Measurements from ENCODE around the gene OR52E2.

OR52E2 gene

DNA sequence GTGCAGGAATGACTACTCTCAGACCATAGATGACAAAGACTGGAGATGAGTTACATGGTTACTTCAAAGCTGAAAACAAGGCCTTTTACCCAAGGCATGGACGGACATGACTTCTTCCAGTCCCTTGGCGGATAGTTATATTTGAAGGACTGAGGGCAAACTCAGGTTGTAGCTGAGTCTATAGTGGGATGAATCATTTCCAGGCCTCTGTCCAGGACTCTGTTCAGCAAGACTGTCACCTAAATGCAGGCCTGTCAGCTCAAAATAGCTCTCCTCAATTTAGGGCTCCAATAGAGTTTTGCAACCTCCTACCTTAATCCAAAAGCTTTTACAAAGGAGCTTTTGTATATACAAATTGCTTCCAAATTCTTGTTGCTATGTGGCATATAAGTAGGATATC is 37.4 kb downstream of the OR52E2 start:
- no peak overlapping the region for H3K4me3 ChIP-seq (ENCODE audit: low read length)
- no peak for DNase-seq (ENCODE audit: low read depth)
- TF ChIP-seq, protein P1, sequence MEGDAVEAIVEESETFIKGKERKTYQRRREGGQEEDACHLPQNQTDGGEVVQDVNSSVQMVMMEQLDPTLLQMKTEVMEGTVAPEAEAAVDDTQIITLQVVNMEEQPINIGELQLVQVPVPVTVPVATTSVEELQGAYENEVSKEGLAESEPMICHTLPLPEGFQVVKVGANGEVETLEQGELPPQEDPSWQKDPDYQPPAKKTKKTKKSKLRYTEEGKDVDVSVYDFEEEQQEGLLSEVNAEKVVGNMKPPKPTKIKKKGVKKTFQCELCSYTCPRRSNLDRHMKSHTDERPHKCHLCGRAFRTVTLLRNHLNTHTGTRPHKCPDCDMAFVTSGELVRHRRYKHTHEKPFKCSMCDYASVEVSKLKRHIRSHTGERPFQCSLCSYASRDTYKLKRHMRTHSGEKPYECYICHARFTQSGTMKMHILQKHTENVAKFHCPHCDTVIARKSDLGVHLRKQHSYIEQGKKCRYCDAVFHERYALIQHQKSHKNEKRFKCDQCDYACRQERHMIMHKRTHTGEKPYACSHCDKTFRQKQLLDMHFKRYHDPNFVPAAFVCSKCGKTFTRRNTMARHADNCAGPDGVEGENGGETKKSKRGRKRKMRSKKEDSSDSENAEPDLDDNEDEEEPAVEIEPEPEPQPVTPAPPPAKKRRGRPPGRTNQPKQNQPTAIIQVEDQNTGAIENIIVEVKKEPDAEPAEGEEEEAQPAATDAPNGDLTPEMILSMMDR (conservative IDR thresholded peaks at IDR 0.05; ENCODE audit: low read length) = no peak

DNA sequence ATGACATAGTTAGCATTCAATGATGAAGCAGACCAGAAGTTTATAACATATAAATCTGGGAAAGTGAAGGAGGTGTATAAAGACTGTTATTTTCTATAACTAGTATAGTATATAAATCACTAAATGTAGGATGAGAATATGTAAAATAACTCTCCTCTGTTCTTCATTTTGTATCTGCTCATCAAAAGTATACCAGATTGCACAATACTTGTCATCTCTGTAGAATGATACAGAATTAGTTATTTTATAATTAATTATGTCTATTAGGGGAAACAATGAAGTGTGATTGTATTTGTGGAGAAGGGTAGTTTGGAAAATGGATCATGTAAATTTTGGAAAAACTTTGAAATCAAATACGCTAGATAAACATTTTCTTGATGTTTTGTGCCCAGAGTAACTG is 46.4 kb downstream of the OR52E2 start:
- DNase-seq (ENCODE audit: low read depth) = no peak
- H3K4me3 ChIP-seq (ENCODE audit: low read length) = no peak overlapping the region
- TF ChIP-seq, protein P1 (conservative IDR thresholded peaks at IDR 0.05; ENCODE audit: low read length) = no peak

DNA sequence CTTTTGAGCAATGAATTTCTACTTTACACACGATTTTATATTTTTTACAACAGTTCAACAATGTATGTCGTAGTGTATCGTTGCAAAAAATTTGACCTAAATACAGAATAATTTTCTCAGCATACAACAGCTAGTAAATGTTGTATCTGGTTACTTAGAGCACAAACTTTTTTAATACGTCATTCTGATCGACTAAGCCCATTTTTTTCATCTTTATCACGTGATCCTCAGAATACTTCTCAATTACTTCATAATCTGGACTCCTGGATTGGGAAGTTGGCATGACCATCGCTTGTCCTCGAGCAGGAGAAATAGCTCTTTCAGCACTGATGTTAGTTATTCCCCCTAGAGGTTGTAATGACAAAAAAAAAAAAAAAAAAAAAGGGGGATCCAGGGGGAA is 48.2 kb downstream of the OR52E2 start:
- DNase-seq (ENCODE audit: low read depth) = no peak
- TF ChIP-seq, protein P1 (conservative IDR thresholded peaks at IDR 0.05; ENCODE audit: low read length) = no peak
- no peak overlapping the region for H3K4me3 ChIP-seq (ENCODE audit: low read length)

All from AG10803 (cell line).